K562 (cell line): ENCODE data around the gene BICC1. TPM values are rescaled to one million over a fixed set of nuclear protein-coding genes. Genes with fewer than 3 reads are reported as not detected.

Experiments used
- ATAC-seq: fragments of 200-7000 bp; cut with Tn5 transposase; 3 replicates; pipeline ENCODE4 v1.9.1; 2020; ENCODE audit warnings: moderate library complexity
- BruUV-seq: library from RNA; stranded (reverse); fragments of 400-500 nt; replicated peaks from 2 replicates; lab custom pipeline; 2021; lab: Mats Ljungman, UMichigan
- CTCF ChIA-PET: fragments of 300-600 bp; formaldehyde crosslinking; extraction: SDS; loops from one replicate; lab custom pipeline; 2021; ENCODE audit warnings: low intra/inter-chr PET ratio; lab: Yijun Ruan, JAX
- POLR2A ChIA-PET: fragments of 300-600, 350-650 bp; sonication (Branson Sonifier 250); formaldehyde crosslinking; extraction: SDS; loops from one replicate; lab custom pipeline; 2021; ENCODE audit warnings: antibody characterized with exemption, inconsistent platforms; lab: Yijun Ruan, JAX
- DNase-seq, 4 experiments: peaks; one replicate each; pipeline versions ENCODE4 v3.0.0 to v3.0.0-alpha.2; 2011 to 2018; ENCODE audit warnings: low spot score in 3 of 4, mixed read lengths in 3 of 4; ENCODE audit errors: extremely low read depth in 1 of 4
- FAIRE-seq: peaks from 2 replicates; lab custom pipeline; 2011; peaks lifted over from hg19 to GRCh38; lab: Jason Lieb, UNC
- H2AFZ ChIP-seq: 2 replicates; pipeline ENCODE4 v1.6.0; 2011; ENCODE audit warnings: low read depth, low read length, control low read depth, inconsistent platforms
- H3K27ac ChIP-seq: fragments of 200-600 bp; 3 replicates; pipeline ENCODE4 v1.8.0; 2011; ENCODE audit warnings: low read depth, mild to moderate bottlenecking, control low read depth, inconsistent platforms, low read length, moderate library complexity, mixed read lengths; ENCODE audit errors: extremely low read depth
- H3K27me3 ChIP-seq, 2 experiments: fragments of 300-600 bp in 1 of 2; 2 replicates in 1 of 2; 3 replicates in 1 of 2; pipeline versions ENCODE4 v1.6.0 to v1.8.0; 2011; ENCODE audit warnings: inconsistent platforms in 2 of 2, low read length in 2 of 2, mild to moderate bottlenecking in 1 of 2, mixed read lengths in 1 of 2, moderate library complexity in 1 of 2; ENCODE audit not compliant: control insufficient read depth in 2 of 2, insufficient read depth in 2 of 2
- H3K36me3 ChIP-seq: fragments of 300-600 bp; 3 replicates; pipeline ENCODE4 v1.8.0; 2011; ENCODE audit warnings: mild to moderate bottlenecking, low read length, inconsistent platforms; ENCODE audit not compliant: control insufficient read depth, insufficient read depth
- H3K4me1 ChIP-seq, 2 experiments: fragments of 200-600 bp in 1 of 2; replicated peaks in 1 of 2; 2 replicates in 1 of 2; 3 replicates in 1 of 2; pipeline versions ENCODE4 v1.5.1 to v1.8.0; 2011; ENCODE audit warnings: inconsistent platforms in 2 of 2, low read length in 2 of 2, mild to moderate bottlenecking in 1 of 2, mixed read lengths in 1 of 2, moderate library complexity in 1 of 2; ENCODE audit not compliant: control insufficient read depth in 2 of 2, insufficient read depth in 2 of 2
- H3K4me2 ChIP-seq: 2 replicates; pipeline ENCODE4 v1.6.1; 2011; ENCODE audit warnings: low read length, control low read depth, inconsistent platforms, mixed read lengths; ENCODE audit not compliant: insufficient read depth
- H3K4me3 ChIP-seq: fragments of 200-600 bp; sonication (generic), shearing (Covaris generic); 2 replicates; pipeline ENCODE4 v1.5.1; 2016; ENCODE audit warnings: control low read depth, inconsistent platforms
- H3K79me2 ChIP-seq: fragments of 200-600 bp; 3 replicates; pipeline ENCODE4 v1.8.0; 2011; ENCODE audit warnings: low read length, inconsistent platforms; ENCODE audit not compliant: control insufficient read depth, insufficient read depth
- H3K9ac ChIP-seq, 2 experiments: 2 replicates each; pipeline versions ENCODE4 v1.6.0 to v1.6.1; 2011; ENCODE audit warnings: low read depth in 2 of 2, low read length in 2 of 2, control low read depth in 1 of 2, inconsistent platforms in 1 of 2, mild to moderate bottlenecking in 1 of 2, mixed read lengths in 1 of 2; ENCODE audit not compliant: insufficient read depth in 1 of 2
- H3K9me1 ChIP-seq: one replicate; pipeline ENCODE4 v1.6.0; 2011; ENCODE audit warnings: inconsistent platforms, mild to moderate bottlenecking, low read length, moderate library complexity; ENCODE audit not compliant: control insufficient read depth, insufficient read depth
- H3K9me3 ChIP-seq: replicated peaks from 2 replicates; pipeline ENCODE4 v1.5.1; 2011; ENCODE audit warnings: low read depth, low read length, inconsistent platforms; ENCODE audit not compliant: control insufficient read depth, insufficient read depth
- H4K20me1 ChIP-seq: replicated peaks from 2 replicates; pipeline ENCODE4 v1.6.1; 2011; ENCODE audit warnings: low read length, inconsistent platforms, mixed read lengths; ENCODE audit not compliant: control insufficient read depth, insufficient read depth
- CXXC5 ChIP-seq: fragments of 250-450 bp; sonication (Bioruptor Pico); IDR thresholded peaks from 2 replicates; pipeline ENCODE4 v1.8.0; 2022; ENCODE audit warnings: inconsistent platforms, mild to moderate bottlenecking, moderate library complexity
- JUN ChIP-seq, 2 experiments: sonication (generic) in 1 of 2; formaldehyde crosslinking in 1 of 2; IDR thresholded peaks; 2 replicates each; pipeline versions ENCODE4 v1.6.1 to v1.8.0; 2012 to 2022; ENCODE audit warnings: borderline replicate concordance in 2 of 2, mild to moderate bottlenecking in 2 of 2, improper control_type of control experiment in 1 of 2, low read depth in 1 of 2, low read length in 1 of 2, missing genetic modification reagents in 1 of 2
- RAD51 ChIP-seq: fragments of 450-650 bp; IDR thresholded peaks from 2 replicates; pipeline ENCODE4 v1.7.1; 2016; ENCODE audit warnings: low read depth, mild to moderate bottlenecking, borderline replicate concordance
- SIX5 ChIP-seq, 2 experiments: IDR thresholded peaks; 2 replicates each; pipeline ENCODE4 v1.6.1; 2011; ENCODE audit warnings: low read length in 2 of 2, borderline replicate concordance in 1 of 2, low read depth in 1 of 2, mild to moderate bottlenecking in 1 of 2, moderate library complexity in 1 of 2; ENCODE audit not compliant: insufficient read depth in 1 of 2
- ZBTB26 ChIP-seq: fragments of 450-650 bp; formaldehyde crosslinking; IDR thresholded peaks from 2 replicates; pipeline ENCODE4 v1.4.0; 2022; ENCODE audit warnings: missing genetic modification characterization
- ZNF239 ChIP-seq: fragments of 250-450 bp; sonication (Bioruptor Pico); IDR thresholded peaks from 2 replicates; pipeline ENCODE4 v1.4.0; 2020; ENCODE audit warnings: mild to moderate bottlenecking
- ZNF253 ChIP-seq: fragments of 250-450 bp; sonication (Bioruptor Pico); conservative IDR thresholded peaks from 2 replicates; pipeline ENCODE4 v1.6.1; 2021; ENCODE audit warnings: mild to moderate bottlenecking
- ZNF3 ChIP-seq: fragments of 250-450 bp; sonication (Bioruptor Pico); IDR thresholded peaks from 2 replicates; pipeline ENCODE4 v1.5.0; 2021; ENCODE audit warnings: mild to moderate bottlenecking, moderate library complexity
- ZNF518B ChIP-seq: fragments of 250-450 bp; sonication (Bioruptor Pico); IDR thresholded peaks from 2 replicates; pipeline ENCODE4 v1.5.0; 2021; ENCODE audit warnings: mild to moderate bottlenecking, moderate library complexity
- WGBS: fragments of 100-300 bp; shearing (Covaris generic); methylation state at CpG from one replicate; pipeline ENCODE4 v1.1.6; 2016; ENCODE audit warnings: low coverage, mixed read lengths; ENCODE audit not compliant: insufficient coverage; ENCODE audit errors: missing lambda C conversion rate; 5-methylcytosine and 5-hydroxymethylcytosine counted together
- in situ Hi-C: fragments of 300-500 bp; cut with MboI; formaldehyde crosslinking; loops from 4 replicates; pipeline ENCODE4 v1.15.0; 2018; ENCODE audit warnings: inconsistent platforms, mixed read lengths
- intact Hi-C: fragments of 100-400 bp; cut with micrococcal nuclease; formaldehyde crosslinking; loops from 2 replicates; pipeline ENCODE4 v1.14.2; 2022
- polyA plus RNA-seq, 8 experiments: library from polyadenylated mRNA; depleted of rRNA in 4 of 8; stranded (reverse) in 5 of 8; unstranded in 3 of 8; fragments of >200 nt; fragmentation: Nextera tagmentation in 2 of 8; fragmentation: Illumina TruSeq in 1 of 8; extraction: Ambion mirVana in 2 of 8; extraction: Trizol in 1 of 8; gene quantifications; 2 replicates each; pipeline versions ENCODE4 v1.2.1 to v1.2.3, GENCODE V29; 2011 to 2014; ENCODE audit warnings: inconsistent platforms in 1 of 8, missing spikeins in 1 of 8
- total RNA-seq, 7 experiments: library from RNA; depleted of rRNA in 6 of 7; stranded (reverse); fragments of >200 nt in 6 of 7; fragmentation: Illumina TruSeq in 2 of 7; extraction: Trizol in 2 of 7; gene quantifications; 2 replicates each; pipeline versions ENCODE4 v1.2.1 to v1.2.3, GENCODE V29; 2011 to 2021; ENCODE audit warnings: low replicate concordance in 1 of 7

The BICC1 gene
- total and polyA plus RNA-seq, 9 of the 15 experiments (the other 6 are each of a cell fraction or from before 2014, with no cell fraction given) = not detected

DNA sequence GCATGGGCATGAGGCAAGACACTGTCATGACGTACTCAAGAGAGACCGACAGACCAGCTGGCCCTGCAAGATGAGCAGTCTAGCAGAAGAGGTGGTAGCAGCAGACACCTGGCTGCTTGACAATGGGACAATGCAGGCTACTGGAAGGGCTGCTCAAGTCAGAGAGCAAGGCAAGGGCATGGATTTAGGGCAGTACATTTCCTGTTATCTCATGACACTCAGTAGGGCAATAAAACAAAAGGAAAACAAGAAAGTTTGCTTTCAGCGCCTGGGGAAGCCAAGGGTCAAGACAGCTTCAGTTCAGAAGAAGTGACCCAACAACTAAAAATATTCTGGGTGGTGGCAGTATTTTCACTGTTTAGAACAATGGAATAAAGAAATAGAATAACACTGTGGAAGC, 332.0 kb downstream of the BICC1 start:
- in situ Hi-C loops (no loop called here), intact Hi-C loops (no loop called here)
- no peaks in the 10 kb centered on the region for H3K9me1 ChIP-seq
- H3K9me3 ChIP-seq = 0 out of 2 replicates have a peak, but pooled peaks cover 2% of the 10 kb centered on the region
- H2AFZ ChIP-seq = no peak overlapping the region
- FAIRE-seq (no peak), DNase-seq (no peak), ATAC-seq (no peak)
- no peak overlapping the region for H3K4me3 ChIP-seq
- BruUV-seq = no TSS peak
- H3K4me2 ChIP-seq = no peak overlapping the region
- TF ChIP-seq CXXC5 (CRISPR knock-in tag) = no peak
- no peak overlapping the region for H3K9ac ChIP-seq
- H3K27ac ChIP-seq = no peak overlapping the region
- H4K20me1 ChIP-seq = no peaks in the 10 kb centered on the region
- 0% methylated on average over 3 of the region's 3 CpGs for WGBS
- H3K27me3 ChIP-seq = no peaks in the 10 kb centered on the region
- H3K79me2 ChIP-seq = no peaks in the 10 kb centered on the region
- H3K4me1 ChIP-seq = no peaks in the 10 kb centered on the region
- CTCF ChIA-PET = no interaction called here
- POLR2A ChIA-PET = interaction anchor here (0.8 kb wide), 1 partner anchor 1575 kb away, joined by 3 read pairs; no protein-coding TSS in a partner anchor
- no peaks in the 10 kb centered on the region for H3K36me3 ChIP-seq

GRCh38 chr10:58846856-58847255, 334.2 kb downstream of the BICC1 start:
- FAIRE-seq (no peak), DNase-seq (no peak)
- POLR2A ChIA-PET = interaction anchor here (1.0 kb wide), 1 partner anchor 367 kb away, joined by 3 read pairs; no protein-coding TSS in a partner anchor
- TF ChIP-seq RAD51 (no peak), ZBTB26 (CRISPR knock-in tag) (no peak), ZNF239 (CRISPR knock-in tag) (no peak), SIX5 (IDR thresholded peaks at IDR 0.05; ENCODE audit: borderline replicate concordance in 1 of 2, insufficient read depth in 1 of 2, low read depth in 1 of 2, low read length in 2 of 2) (no peak), JUN (IDR thresholded peaks at IDR 0.05; ENCODE audit: borderline replicate concordance, low read depth, low read length) (no peak), JUN (CRISPR knock-in tag; IDR thresholded peaks at IDR 0.05; ENCODE audit: borderline replicate concordance) (no peak), ZNF253 (CRISPR knock-in tag) (no peak), ZNF518B (no peak), ZNF3 (CRISPR knock-in tag) (no peak)

More at GRCh38 chr10:58846856-58847255, 334.2 kb downstream of the BICC1 start:
- Histone ChIP-seq H3K4me1 (no peaks in the 10 kb centered on the region), H3K36me3 (no peaks in the 10 kb centered on the region), H3K79me2 (no peaks in the 10 kb centered on the region), H2AFZ (no peak overlapping the region), H3K9me1 (no peaks in the 10 kb centered on the region), H3K27me3 (no peaks in the 10 kb centered on the region), H3K4me3 (no peak overlapping the region), H3K27ac (no peak overlapping the region), H3K4me2 (no peak overlapping the region), H3K9ac (no peak overlapping the region), H4K20me1 (no peaks in the 10 kb centered on the region), H3K9me3 (0 out of 2 replicates have a peak, but pooled peaks cover 2% of the 10 kb centered on the region)
- no peak for ATAC-seq
- no TSS peak for BruUV-seq
- 0% methylated on average over 3 of the region's 3 CpGs for WGBS
- CTCF ChIA-PET = no interaction called here
- intact Hi-C loops (no loop called here), in situ Hi-C loops (no loop called here)
